Neural cell (in vitro differentiated cells): ENCODE measurements around the gene IL12RB1.

ENCODE experiments used
- EP300 ChIP-seq: fragments of 450-650 bp; conservative IDR thresholded peaks from 2 replicates; pipeline ENCODE4 v1.6.1; 2014; ENCODE audit warnings: antibody characterized with exemption, mild to moderate bottlenecking, moderate library complexity; ENCODE audit not compliant: poor library complexity, severe bottlenecking
- EZH2 ChIP-seq: fragments of 200-600, 300-800 bp; shearing (Covaris generic), sonication (generic); IDR thresholded peaks from 2 replicates; pipeline ENCODE4 v1.6.1; 2014; ENCODE audit warnings: antibody characterized with exemption, low read length, borderline replicate concordance, mild to moderate bottlenecking; ENCODE audit not compliant: insufficient read depth, poor library complexity, severe bottlenecking
- MXI1 ChIP-seq: fragments of 450-650 bp; conservative IDR thresholded peaks from 2 replicates; pipeline ENCODE4 v1.6.1; 2014; ENCODE audit warnings: antibody characterized with exemption, mild to moderate bottlenecking; ENCODE audit not compliant: poor library complexity, severe bottlenecking
- POLR2AphosphoS5 ChIP-seq: IDR thresholded peaks from 2 replicates; pipeline ENCODE4 v1.6.1; 2012
- RAD21 ChIP-seq: fragments of 450-650 bp; conservative IDR thresholded peaks from 2 replicates; pipeline ENCODE4 v1.6.1; 2014; ENCODE audit warnings: antibody characterized with exemption, mild to moderate bottlenecking, moderate library complexity
- SMC3 ChIP-seq: fragments of 450-650 bp; conservative IDR thresholded peaks from 2 replicates; pipeline ENCODE4 v1.6.1; 2014; ENCODE audit warnings: antibody characterized with exemption, mild to moderate bottlenecking, moderate library complexity; ENCODE audit not compliant: poor library complexity
- TAF1 ChIP-seq: IDR thresholded peaks from 2 replicates; pipeline ENCODE4 v1.6.1; 2012; ENCODE audit warnings: low read depth
- TF ChIP-seq, protein P1 (sequence below): fragments of 450-650 bp; IDR thresholded peaks from 2 replicates; pipeline ENCODE4 v1.5.1; 2014; ENCODE audit warnings: antibody characterized with exemption, mild to moderate bottlenecking, moderate library complexity; ENCODE audit not compliant: poor library complexity, severe bottlenecking

DNA sequence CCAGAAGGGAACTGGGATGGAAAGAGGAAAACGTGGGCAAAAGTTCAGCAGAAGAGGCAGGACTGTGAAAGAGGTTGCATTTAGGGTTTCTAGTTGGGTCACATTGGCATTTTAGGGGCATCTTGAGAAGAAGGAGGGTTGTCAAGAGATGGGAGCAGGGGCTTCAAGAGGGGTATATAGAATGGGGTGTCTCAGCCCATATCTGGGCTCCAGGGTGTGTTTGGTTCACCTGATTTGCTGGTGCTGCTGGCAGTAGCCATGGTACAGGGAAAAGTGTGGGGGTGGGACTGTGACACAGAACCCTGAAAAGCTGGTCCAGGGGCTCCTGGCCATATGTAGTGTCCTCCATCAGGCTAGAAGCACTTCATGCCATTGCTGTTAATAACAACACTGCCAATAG, 33.4 kb upstream of the IL12RB1 start:
- TF ChIP-seq EZH2: no peak
- TF ChIP-seq, protein P1, sequence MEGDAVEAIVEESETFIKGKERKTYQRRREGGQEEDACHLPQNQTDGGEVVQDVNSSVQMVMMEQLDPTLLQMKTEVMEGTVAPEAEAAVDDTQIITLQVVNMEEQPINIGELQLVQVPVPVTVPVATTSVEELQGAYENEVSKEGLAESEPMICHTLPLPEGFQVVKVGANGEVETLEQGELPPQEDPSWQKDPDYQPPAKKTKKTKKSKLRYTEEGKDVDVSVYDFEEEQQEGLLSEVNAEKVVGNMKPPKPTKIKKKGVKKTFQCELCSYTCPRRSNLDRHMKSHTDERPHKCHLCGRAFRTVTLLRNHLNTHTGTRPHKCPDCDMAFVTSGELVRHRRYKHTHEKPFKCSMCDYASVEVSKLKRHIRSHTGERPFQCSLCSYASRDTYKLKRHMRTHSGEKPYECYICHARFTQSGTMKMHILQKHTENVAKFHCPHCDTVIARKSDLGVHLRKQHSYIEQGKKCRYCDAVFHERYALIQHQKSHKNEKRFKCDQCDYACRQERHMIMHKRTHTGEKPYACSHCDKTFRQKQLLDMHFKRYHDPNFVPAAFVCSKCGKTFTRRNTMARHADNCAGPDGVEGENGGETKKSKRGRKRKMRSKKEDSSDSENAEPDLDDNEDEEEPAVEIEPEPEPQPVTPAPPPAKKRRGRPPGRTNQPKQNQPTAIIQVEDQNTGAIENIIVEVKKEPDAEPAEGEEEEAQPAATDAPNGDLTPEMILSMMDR: no peak
- no peak for TF ChIP-seq EP300
- no peak for TF ChIP-seq TAF1
- TF ChIP-seq SMC3: no peak
- no peak for TF ChIP-seq POLR2AphosphoS5
- no peak for TF ChIP-seq RAD21
- TF ChIP-seq MXI1: no peak
